Neural crest cell (in vitro differentiated cells): Measurements from ENCODE around the gene TTR. TPM values are rescaled to one million over a fixed set of nuclear protein-coding genes. Genes with fewer than 3 reads are reported as not detected.
A peak's percentile ranks its signal among the peaks of the same experiment; 100 is the strongest.

Experiments
- DNase-seq: peaks from one replicate; pipeline ENCODE4 v3.0.0; 2021; ENCODE audit warnings: low read depth, mixed read lengths, low spot score
- H3K27ac Mint-ChIP-seq: one replicate; pipeline ENCODE4 v1.8.0; 2021; ENCODE audit warnings: mild to moderate bottlenecking, mixed read lengths; ENCODE audit not compliant: unreplicated experiment
- H3K27me3 Mint-ChIP-seq: 2 replicates; pipeline ENCODE4 v1.8.0; 2021; ENCODE audit warnings: low read depth, mild to moderate bottlenecking, mixed read lengths
- H3K36me3 Mint-ChIP-seq: 2 replicates; pipeline ENCODE4 v1.8.0; 2021; ENCODE audit warnings: low read depth, mild to moderate bottlenecking, mixed read lengths
- H3K4me1 Mint-ChIP-seq: 2 replicates; pipeline ENCODE4 v1.8.0; 2021; ENCODE audit warnings: mixed read lengths
- H3K4me3 Mint-ChIP-seq: one replicate; pipeline ENCODE4 v1.8.0; 2021; ENCODE audit warnings: mild to moderate bottlenecking, mixed read lengths
- H3K9me3 Mint-ChIP-seq: 2 replicates; pipeline ENCODE4 v1.8.0; 2021; ENCODE audit warnings: mixed read lengths
- CTCF ChIP-seq: fragments of 200-600 bp; sonication (generic); conservative IDR thresholded peaks from 2 replicates; pipeline ENCODE4 v1.5.0; 2021; ENCODE audit warnings: antibody characterized with exemption, mild to moderate bottlenecking
- total RNA-seq: library from RNA; stranded (reverse); gene quantifications from 2 replicates; pipeline ENCODE4 v1.2.1, GENCODE V29; 2021

The TTR gene
- total RNA-seq, 1 donor from 2014 or later, result not detected

DNA sequence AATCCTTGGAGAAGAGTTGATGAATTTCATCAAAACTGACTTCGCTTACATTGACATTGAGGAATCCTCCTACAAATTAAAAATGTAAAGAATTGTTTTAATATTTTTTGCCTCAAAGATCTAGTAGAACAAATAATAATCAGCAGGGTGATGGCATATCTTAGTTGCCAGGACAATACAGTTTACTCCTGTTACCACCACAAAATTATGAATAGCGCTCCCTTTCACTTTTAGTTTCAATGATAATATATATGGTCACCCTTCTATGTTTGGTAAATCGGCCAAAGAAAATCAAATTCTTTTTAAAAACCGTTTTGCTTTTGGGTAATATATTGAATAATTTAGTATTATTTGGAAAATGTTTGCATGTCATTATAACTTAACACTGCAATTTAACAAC, 53.7 kb downstream of the TTR start:
- Mint-ChIP-seq H3K27ac (no peak overlapping the region), H3K4me1 (peaks cover 53% of the 10 kb centered on the region), H3K27me3 (no peaks in the 10 kb centered on the region), H3K36me3 (peaks cover 5% of the 10 kb centered on the region), H3K4me3 (no peak overlapping the region), H3K9me3 (no peaks in the 10 kb centered on the region)
- no peak for DNase-seq
- TF ChIP-seq CTCF, result no peak

GRCh38 chr18:31646332-31647126, 54.9 kb downstream of the TTR start:
- Mint-ChIP-seq H3K27ac (peak overlapping the region; percentile 82), H3K4me3 (peak overlapping the region; percentile 38), H3K27me3 (no peaks in the 10 kb centered on the region)

GRCh38 chr18:31647127-31647753, 55.6 kb downstream of the TTR start:
- peak overlapping the region; percentile 12 for H3K27ac Mint-ChIP-seq
- TF ChIP-seq CTCF, result no peak
- peaks cover 57% of the 10 kb centered on the region for H3K4me1 Mint-ChIP-seq
- no peaks in the 10 kb centered on the region for H3K27me3 Mint-ChIP-seq
- H3K4me3 Mint-ChIP-seq, result no peak overlapping the region
- peaks cover 6% of the 10 kb centered on the region for H3K36me3 Mint-ChIP-seq
- no peaks in the 10 kb centered on the region for H3K9me3 Mint-ChIP-seq
- no peak for DNase-seq

More at GRCh38 chr18:31646332-31647126, 54.9 kb downstream of the TTR start:
- H3K36me3 Mint-ChIP-seq, result peaks cover 5% of the 10 kb centered on the region
- no peak for DNase-seq
- H3K9me3 Mint-ChIP-seq, result no peaks in the 10 kb centered on the region
- TF ChIP-seq CTCF, result no peak
- H3K4me1 Mint-ChIP-seq, result peaks cover 57% of the 10 kb centered on the region

Other genes with a start within 250 kb of the TTR start
- gene DSG4, start 215.1 kb upstream of the TTR start, total RNA-seq, result not detected in 2 replicates
- gene DSG3, start 144.1 kb upstream of the TTR start, total RNA-seq, result not detected in 2 replicates
- gene DSG2, start 93.7 kb upstream of the TTR start, total RNA-seq, result 18.4 and 19.4 TPM in 2 replicates
- 40.0 and 43.4 TPM in 2 replicates for gene B4GALT6, start 92.7 kb downstream of the TTR start, total RNA-seq
- gene SLC25A52, start 169.0 kb downstream of the TTR start, total RNA-seq, result not detected in 2 replicates